H1 (cell line): ENCODE data around the gene ZNF511.

Source experiments
- CEBPB ChIP-seq: IDR thresholded peaks from 2 replicates; pipeline ENCODE4 v1.6.1; 2012; ENCODE audit warnings: low read depth, low read length
- CHD1 ChIP-seq: IDR thresholded peaks from 2 replicates; pipeline ENCODE4 v1.6.1; 2012; ENCODE audit warnings: low read depth, low read length, improper control_type of control experiment
- MAX ChIP-seq: IDR thresholded peaks from 2 replicates; pipeline ENCODE4 v1.6.1; 2012; ENCODE audit warnings: inconsistent platforms
- POLR2A ChIP-seq, 2 experiments: IDR thresholded peaks; 1 replicate in 1 of 2; 2 replicates in 1 of 2; pipeline ENCODE4 v1.6.1; 2011; ENCODE audit warnings: low read depth in 2 of 2, low read length in 2 of 2, mild to moderate bottlenecking in 2 of 2; ENCODE audit errors: control extremely low read depth in 1 of 2
- SIRT6 ChIP-seq: IDR thresholded peaks from one replicate; pipeline ENCODE4 v1.7.1; 2012; ENCODE audit warnings: low read length, inconsistent platforms
- SP1 ChIP-seq: IDR thresholded peaks from 2 replicates; pipeline ENCODE4 v1.6.1; 2011; ENCODE audit warnings: low read depth, low read length
- SRF ChIP-seq: IDR thresholded peaks from 2 replicates; pipeline ENCODE4 v1.6.1; 2011; ENCODE audit warnings: mild to moderate bottlenecking, low read depth, low read length, moderate library complexity
- TF ChIP-seq, protein P1 (sequence below), 3 experiments: IDR thresholded peaks; 1 replicate in 2 of 3; 2 replicates in 1 of 3; pipeline versions ENCODE4 v1.5.1 to v1.6.1; 2011; ENCODE audit warnings: low read length in 3 of 3, mild to moderate bottlenecking in 3 of 3, inconsistent platforms in 2 of 3, low read depth in 1 of 3, moderate library complexity in 1 of 3; ENCODE audit not compliant: insufficient read depth in 1 of 3; ENCODE audit errors: control extremely low read depth in 1 of 3
- TF ChIP-seq, protein P2 (sequence below): IDR thresholded peaks from 2 replicates; pipeline ENCODE4 v1.6.1; 2011; ENCODE audit warnings: low read length, improper control_type of control experiment

DNA sequence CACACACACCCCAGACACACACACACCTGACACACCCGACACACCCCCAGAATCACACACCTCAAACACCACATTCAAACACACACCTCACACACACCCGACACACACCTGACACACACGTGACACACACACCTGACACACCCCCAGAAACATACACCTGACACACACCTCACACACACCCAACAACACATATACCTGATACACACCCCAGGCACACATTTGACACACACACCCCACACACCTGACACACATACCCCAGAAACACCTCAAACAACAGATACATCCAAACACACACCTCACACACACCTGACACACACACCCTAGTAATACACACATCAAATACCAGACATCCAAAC, 28.6 kb downstream of the ZNF511 start:
- TF ChIP-seq SRF (no peak), SIRT6 (no peak), CHD1 (no peak), CEBPB (no peak), POLR2A (IDR thresholded peaks at IDR 0.05; ENCODE audit: control extremely low read depth in 1 of 2, low read depth in 2 of 2, low read length in 2 of 2) (no peak), SP1 (no peak), MAX (no peak)
- TF ChIP-seq, protein P1, sequence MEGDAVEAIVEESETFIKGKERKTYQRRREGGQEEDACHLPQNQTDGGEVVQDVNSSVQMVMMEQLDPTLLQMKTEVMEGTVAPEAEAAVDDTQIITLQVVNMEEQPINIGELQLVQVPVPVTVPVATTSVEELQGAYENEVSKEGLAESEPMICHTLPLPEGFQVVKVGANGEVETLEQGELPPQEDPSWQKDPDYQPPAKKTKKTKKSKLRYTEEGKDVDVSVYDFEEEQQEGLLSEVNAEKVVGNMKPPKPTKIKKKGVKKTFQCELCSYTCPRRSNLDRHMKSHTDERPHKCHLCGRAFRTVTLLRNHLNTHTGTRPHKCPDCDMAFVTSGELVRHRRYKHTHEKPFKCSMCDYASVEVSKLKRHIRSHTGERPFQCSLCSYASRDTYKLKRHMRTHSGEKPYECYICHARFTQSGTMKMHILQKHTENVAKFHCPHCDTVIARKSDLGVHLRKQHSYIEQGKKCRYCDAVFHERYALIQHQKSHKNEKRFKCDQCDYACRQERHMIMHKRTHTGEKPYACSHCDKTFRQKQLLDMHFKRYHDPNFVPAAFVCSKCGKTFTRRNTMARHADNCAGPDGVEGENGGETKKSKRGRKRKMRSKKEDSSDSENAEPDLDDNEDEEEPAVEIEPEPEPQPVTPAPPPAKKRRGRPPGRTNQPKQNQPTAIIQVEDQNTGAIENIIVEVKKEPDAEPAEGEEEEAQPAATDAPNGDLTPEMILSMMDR (IDR thresholded peaks at IDR 0.05; ENCODE audit: control extremely low read depth in 1 of 3, insufficient read depth in 1 of 3, low read depth in 1 of 3, low read length in 3 of 3) = no peak
- TF ChIP-seq, protein P2, sequence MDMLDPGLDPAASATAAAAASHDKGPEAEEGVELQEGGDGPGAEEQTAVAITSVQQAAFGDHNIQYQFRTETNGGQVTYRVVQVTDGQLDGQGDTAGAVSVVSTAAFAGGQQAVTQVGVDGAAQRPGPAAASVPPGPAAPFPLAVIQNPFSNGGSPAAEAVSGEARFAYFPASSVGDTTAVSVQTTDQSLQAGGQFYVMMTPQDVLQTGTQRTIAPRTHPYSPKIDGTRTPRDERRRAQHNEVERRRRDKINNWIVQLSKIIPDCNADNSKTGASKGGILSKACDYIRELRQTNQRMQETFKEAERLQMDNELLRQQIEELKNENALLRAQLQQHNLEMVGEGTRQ = no peak
